Putamen (tissue), 1 donor: Measurements from ENCODE around the gene CSNK1G2.
A peak's percentile ranks its signal among the peaks of the same experiment; 100 is the strongest.
"Not testable (repeated sequence)": the region's sequence is repeated elsewhere in the genome, so short reads cannot be mapped to it uniquely, and the experiment has no call there.

ENCODE experiments used
- DNase-seq: peaks from one replicate; pipeline ENCODE4 v3.0.0-alpha.2; 2016; ENCODE audit warnings: low spot score

Gene CSNK1G2

GRCh38 chr19:1988464-1988863 is 47.5 kb downstream of the CSNK1G2 start:
- not testable (repeated sequence) for DNase-seq

GRCh38 chr19:1989513-1990229 is 48.7 kb downstream of the CSNK1G2 start:
- no peak for DNase-seq

GRCh38 chr19:1990230-1991017 is 49.5 kb downstream of the CSNK1G2 start:
- DNase-seq, result no peak

GRCh38 chr19:1991018-1991913 is 50.3 kb downstream of the CSNK1G2 start:
- no peak for DNase-seq

- DNase-seq, result no peak
Observed at GRCh38 chr19:1992759-1993260, 51.8 kb downstream of the CSNK1G2 start.

- no peak for DNase-seq
Observed at GRCh38 chr19:1997353-1998233, 56.6 kb downstream of the CSNK1G2 start.

DNA sequence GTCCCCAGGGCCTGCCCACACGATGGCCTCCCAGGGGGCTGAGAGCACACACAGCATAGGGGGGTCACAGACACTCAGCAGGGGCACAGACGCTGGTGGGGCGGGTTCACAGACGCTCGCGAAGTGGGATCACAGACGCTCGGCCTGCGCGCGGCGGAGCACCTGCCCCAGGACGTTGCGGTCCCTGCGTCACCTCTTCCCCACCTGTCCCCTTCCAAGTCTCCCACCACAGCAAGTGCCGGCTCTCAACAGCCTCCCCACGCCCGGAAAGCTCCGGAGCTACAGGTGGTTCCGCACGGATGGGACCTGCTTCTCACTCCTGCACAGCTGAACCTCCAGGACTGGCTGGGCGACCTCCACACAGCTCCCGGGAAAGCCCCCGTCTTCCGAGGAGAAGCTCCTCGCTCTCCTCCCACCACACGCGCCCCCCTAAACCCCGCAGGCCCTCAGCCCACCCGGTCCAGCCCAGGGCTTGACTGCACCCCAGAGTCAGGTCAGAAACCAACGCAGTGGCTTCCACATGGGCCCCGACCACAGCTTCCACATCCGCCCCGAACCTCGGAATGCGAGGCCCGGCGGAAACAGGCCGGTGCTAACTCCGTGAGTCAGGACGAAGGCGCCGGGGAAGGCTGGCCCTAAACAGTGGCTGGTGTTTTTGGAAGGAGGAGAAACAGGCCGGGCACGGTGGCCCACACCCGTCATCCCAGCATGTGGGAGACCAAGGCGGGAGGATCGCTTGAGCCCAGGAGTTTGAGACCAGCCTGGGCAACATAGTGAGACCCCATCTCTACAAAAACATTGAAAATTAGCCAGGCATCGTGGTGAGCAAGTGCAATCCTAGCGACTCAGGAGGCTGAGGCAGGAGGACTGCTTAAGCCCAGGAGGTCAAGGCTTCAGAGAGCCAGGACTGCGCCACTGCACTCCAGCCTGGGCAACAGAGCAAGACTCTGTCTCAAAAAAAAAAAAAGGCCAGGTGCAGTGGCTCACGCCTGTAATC is 58.0 kb downstream of the CSNK1G2 start:
- no peak for DNase-seq

DNA sequence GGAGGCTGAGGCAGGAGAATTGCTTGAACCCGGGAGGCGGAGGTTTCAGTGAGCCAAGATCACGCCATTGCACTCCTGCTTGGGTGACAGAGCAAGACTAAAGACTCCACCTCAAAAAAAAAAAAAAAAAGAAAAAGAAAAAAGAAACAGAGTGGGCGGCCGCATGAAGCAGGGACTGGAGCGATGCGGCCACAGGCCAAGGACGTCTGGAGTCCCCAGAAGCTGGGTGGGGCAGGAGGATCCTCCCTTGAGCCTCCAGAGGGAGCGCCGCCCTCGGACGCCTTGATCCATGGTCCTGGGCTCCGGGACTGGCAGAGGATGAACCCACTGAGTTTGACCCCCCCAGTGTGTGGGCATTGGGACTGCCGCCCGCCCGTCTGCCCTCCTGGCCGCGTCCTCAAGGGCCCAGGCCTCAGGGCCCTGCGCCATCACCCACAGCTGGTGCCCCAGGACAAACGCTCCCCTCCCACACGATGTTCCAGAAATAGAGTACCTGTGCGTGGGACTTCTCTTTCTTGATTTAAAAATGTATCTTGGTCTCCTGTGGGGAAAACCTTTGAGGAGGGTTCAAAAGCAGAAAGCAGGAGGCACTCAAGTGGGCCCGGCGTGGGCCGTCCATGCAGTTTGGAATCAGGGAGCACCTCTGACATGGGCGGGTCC is 59.0 kb downstream of the CSNK1G2 start:
- DNase-seq, result peak; percentile 54

GRCh38 chr19:2003874-2004273 is 62.9 kb downstream of the CSNK1G2 start:
- DNase-seq, result no peak

DNA sequence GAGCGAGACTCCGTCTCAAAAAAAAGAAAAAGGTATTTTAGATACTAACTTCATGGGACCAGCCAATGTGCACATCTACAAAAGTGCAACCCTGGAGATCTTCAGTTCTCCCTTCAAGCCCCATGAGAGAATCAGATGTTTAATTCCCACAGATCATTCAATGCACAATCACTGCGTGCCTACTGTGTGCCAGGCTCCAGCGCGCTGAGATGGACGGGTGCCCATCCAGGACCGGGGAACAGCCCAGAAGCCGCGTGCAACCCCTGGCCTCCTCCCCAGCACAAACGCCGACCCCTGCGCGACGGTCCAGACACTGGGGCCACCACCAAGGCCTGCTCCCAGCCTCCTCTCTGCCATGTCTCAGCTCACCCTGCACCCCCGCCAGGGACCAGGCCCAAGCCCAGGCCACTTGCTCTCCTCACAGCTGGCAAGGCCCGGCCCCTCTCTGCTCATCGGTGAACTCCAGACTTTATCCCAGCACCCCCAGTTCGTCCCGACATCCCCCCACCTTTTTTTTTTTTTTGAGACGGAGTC is 69.2 kb downstream of the CSNK1G2 start:
- no peak for DNase-seq

- DNase-seq, result no peak
Observed at GRCh38 chr19:2011169-2011568, 70.2 kb downstream of the CSNK1G2 start.

- DNase-seq, result no peak
Observed at GRCh38 chr19:2012941-2013682, 72.1 kb downstream of the CSNK1G2 start.

- DNase-seq, result no peak
Observed at GRCh38 chr19:2013683-2013961, 72.7 kb downstream of the CSNK1G2 start.

DNA sequence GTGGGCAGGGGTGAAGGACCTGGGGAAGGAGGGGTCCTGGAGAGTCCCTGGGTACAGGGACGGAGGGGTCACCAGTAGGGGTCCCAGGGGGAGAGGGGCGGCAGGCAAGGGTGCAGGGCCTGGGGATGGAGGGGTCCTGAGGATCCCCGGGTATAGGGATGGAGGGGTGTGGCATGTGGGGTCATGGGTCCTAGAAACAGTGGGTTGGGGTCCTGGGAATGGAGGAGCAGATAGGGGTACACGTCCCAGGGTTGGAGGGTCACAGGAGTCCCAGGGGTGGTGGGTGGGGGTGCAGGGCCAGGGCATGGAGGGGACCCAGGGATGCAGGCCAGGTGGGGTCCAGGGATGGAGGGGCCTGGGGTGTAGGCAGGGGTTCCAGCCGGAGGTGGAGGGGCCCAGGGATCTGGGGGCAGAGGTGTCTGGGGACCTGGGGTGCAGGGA is 73.2 kb downstream of the CSNK1G2 start:
- no peak for DNase-seq

DNA sequence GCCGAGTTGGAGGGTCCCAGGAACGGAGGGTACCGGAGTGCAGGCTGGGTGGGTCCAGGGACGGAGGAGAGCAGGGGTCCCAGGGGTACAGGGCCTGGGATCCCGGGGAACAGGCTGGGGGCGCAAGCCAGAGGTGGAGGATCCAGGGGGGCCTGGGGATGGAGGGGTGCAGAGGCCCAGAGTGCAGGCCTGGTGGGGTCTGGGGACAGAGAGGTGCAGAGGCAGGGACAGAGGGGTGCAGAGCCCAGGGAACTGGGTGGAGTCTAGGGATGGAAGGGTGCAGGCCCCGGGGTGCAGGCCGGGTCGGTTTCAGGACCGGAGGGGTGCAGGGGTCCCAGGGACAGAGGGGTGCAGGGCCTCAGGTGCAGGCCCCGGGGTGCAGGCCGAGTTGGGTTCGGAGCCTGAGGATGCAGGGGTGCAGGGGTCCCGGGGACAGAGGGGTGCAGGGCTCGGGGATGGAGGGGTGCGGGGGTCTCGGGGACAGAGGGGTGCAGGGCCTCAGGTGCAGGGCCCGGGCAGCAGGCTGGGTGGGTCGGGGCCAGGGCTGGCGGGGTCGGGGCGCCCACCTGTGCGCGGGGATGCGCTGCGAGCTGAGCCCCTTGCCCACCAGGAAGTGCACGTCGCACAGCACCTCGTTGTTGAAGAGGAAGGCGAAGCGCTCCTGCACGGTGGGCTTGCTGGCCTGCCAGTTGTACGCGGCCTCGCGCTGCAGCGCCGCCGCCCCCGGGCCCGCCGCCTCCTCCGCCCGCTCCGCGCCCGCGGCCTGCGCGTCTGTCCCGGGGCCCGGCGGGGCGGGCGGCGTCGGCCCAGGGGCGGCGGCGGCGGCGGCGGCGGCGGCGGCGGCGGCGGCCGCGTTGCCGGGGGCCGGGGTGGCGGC is 74.0 kb downstream of the CSNK1G2 start:
- DNase-seq, result no peak

GRCh38 chr19:2015608-2015950 is 74.6 kb downstream of the CSNK1G2 start, which contains the start of gene BTBD2:
Gene BTBD2 (minus strand): TSS chr19:2015714. CDS start chr19:2015703, 11 bp downstream.
- peak; percentile 87 for DNase-seq

DNA sequence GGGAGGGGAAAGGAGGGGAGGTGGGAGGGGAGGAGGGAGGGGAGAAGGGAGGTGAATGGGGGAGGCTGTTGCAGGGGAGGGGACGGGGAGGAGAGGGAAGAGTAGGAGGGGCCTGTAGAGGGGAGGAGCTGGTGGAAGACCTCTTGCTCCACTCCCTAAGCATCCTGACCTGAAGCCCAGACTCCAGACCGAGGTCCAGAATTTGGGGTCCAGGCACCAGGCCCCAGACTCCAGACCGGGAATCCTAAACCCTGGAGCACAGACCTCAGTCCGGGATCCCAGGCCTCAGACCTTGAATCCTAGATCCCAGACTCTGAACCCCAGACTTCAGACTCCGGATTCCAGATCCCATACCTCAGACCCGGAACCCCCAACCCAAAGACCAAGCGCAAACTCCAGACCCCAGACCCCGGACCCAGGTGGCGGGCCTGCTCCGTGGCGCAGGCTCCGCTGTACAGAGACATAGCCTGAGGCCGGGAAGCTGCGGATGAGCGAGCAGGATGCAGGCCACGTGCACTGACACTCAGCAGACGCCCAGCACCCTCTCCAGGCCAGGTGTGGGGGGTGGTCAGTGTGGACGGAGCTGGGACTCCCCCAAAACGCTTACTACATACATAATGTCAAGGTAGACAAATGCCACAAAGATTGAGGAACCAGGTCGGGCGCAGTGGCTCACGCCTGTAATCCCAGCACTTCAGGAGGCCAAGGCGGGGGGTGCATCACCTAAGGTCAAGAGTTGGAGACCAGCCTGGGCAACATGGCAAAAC is 75.3 kb downstream of the CSNK1G2 start:
- DNase-seq, result peak; percentile 87
